Raji (cell line): ENCODE results near the gene SMIM5.

Experiments used
- POLR2A ChIP-seq: IDR thresholded peaks from 2 replicates; pipeline ENCODE4 v1.6.1; 2011; ENCODE audit warnings: low read depth, low read length, control low read depth; ENCODE audit not compliant: insufficient read depth

SMIM5 gene

DNA sequence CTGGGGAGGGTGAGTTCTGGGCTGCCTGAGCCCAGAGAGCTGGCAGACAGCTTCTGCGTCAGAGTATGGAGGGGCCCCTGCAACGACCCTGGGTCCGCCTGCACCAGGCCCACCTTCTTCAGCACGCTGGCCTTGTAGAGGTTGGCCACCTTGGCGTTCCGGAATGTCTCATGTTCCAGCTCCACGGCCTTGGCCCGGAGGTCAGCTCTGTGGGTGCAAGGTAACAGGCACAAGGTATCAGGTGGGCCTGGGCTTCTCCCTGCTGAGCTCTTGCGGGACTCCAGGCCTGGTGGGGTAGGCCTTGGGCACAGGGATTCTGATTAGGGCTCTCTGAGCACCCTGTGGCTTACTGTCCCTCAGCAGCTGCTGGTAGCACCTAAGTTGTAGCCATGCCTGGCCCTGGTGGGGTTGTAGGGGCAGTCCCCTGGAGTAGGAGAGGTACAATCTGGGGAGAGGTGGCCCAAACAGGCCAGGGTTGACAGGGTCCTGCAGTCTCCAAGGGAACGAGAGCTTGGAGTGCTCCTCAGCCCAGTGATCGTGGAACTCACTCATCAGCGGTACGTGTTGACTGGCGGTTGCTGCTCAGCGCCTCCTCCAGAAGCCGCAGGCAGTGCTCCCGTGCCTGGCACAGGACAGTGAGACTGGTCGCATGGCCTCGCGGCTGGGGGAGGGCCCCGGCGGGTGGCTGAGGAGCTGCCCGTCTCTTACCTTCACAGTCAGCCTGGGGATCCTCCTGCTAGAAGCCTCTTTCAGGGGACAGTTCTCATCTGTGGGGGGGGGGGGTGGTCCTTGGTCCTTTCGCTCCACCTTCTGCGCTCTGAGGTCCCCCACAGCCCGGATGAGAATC lies 2.9 kb upstream of the SMIM5 start:
- no peak for TF ChIP-seq POLR2A

DNA sequence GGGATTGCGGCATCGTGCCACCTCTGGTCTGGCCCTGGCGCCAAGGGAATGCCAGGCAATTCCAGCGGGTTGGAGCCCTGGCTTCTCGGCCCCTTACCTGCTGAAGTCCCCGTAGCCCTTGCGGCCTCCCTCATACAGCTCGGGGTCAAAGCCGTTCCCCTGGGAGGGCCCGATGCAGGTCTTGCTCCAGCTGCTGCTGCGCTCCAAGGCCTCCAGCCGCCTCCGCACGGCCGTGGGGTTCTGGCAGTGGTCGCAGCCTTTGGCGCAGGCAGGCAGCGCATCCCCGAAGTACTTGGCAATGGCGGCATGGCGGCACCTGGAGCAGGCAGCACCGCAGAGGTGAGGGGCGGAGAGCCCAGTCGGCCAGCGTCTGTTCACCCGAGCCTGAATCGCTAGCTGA lies 1.9 kb upstream of the SMIM5 start:
- TF ChIP-seq POLR2A: no peak

DNA sequence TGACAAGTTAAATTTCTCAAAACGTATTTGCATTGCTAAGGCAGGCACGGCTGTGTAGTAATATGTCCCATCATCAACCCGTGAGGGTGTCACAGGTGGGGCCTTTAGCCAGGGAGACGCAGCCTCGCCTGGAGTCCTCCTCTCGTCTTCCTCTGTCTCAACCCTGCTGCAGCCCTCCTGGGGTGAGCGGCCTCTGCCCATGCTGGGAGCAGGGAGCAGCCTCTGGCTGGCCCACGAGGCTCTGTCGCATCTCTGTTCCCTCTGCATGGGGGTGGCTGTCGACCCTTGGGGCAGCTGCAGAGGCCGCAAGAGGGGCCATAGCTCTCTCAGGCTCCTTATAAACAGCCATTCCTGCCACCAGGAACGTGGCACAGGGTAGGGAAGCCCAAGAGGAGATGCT lies 806 bp upstream of the SMIM5 start:
- TF ChIP-seq POLR2A: no peak

DNA sequence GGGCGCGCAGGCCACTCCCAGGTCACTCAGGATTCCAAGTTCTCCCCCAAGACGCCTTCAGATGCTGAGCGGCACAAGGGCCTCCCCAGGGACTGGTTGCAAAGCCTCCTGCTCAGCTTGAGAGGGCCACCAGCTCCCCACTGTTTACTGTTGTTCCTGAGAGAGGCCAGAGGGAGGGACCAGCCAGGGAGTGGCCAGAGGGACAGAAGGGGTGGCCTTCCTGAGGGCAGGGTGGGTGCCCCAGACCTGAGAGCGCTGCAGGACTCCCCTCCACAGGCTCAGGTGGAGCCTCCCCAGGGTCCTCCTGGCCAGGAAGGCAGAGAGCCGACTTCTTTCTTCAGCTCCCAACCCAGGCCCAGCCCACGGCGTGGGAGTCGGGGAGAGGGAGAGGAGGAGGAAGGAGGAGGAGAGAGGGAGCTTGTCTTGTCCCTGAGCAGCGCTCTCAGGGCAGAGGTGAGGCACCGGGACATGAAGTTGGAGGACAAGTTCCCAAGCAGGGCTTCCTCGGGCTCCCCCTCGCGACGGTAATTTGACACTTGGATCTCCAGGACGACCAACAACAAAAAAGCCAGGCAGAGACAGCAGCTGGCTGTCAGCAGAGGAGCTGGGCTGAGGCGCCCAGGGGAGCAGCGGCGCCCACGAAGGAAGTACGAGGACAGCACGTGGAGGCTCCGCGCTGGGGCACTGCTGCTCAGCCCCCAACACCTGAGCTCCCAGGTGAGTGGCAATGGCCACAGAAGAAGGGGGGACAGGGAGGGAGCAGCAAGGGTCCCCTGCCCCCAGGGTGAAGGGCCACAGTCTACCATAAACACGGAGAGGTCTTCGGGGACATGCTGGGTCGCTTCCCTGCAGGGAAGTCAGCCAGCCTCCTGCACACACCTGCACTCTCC lies 497 bp downstream of the SMIM5 start:
- TF ChIP-seq POLR2A: no peak

DNA sequence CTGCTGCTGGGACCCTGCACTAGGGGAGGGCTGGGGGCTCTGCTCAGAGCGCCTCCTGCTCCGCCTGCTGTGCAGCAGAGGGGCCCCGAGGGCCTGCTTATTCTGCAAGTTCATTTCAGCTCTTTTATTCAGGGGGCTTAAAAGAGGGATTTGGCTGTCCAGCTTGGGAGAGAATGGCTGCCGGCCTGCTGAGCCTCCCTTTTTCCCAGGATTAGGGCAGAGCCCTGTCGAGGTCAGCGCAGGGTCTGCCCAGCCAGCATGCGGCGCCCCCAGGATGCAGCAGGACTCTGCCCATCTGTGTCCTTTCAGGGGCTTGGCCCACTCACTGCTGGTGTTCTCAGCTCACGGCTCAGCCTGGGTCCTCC lies 1.1 kb downstream of the SMIM5 start:
- TF ChIP-seq POLR2A: no peak

DNA sequence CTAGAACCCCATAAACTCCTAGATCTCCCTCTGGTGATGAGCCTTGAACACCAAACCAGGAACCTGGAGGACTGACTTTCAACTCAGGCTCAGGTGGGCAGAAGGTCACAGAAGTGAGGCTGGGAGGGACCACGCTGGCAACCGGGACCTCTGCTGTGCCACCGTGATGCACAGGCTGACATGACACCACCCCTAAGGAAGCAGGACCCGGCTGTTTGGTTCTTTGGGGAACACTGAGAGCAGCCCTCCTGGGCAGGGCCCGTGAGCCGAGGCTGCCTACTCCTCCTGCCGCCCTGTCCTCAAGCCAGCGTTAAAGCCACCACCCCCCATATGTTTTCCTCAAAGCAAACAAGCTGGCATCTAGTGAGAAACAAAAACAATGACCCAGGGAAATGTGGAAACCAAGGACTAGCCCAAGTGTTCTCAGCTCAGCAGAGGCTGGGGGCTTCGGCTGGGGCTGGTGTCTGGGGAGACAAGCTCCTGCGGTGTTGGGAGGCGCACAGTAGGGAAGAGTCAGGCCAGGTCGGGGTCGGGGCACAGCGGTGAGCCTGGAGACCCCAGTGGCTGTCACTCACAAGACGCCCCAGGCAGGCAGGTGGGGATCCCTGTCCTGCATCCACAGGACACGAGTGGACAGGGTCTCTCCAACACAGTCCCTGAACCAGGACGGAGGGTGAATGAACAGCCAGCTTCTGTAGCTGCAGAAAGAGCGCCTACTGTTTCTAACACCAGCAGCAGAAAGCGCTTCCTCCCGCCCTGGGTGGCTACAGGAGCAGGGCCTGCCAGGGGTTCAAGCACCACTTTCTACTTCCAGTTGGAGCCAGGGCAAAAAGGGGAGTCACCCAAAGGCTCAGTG lies 1.7 kb downstream of the SMIM5 start:
- TF ChIP-seq POLR2A: no peak

DNA sequence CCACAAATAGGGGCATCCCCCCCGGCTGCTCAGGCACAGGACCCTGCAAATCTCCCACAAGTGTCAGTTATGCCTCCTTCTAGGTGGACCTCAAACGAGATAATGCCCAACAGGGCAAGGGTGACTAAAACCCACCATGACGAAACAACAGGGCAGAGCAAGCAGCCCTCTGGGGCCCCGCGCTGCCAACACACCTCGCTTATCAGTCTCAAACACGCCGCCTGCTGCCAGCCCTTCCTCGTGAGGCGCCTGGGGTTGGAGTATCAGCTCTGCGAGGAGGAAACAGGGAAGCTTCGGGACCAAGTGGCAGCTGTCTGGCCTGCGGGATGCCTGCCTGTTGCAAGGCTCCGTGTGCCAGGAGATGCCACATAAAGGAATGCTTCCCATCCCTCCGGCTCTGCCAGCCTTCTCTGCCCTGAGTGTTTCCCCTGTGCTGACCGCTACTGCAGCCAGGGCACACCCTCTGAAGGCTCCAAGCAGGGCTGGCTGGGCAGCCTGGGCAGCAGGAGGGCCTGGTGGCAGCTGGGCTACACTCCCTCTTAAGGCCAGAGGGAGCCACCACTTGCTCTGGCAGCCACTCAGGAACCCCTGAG lies 2.5 kb downstream of the SMIM5 start:
- TF ChIP-seq POLR2A: no peak

DNA sequence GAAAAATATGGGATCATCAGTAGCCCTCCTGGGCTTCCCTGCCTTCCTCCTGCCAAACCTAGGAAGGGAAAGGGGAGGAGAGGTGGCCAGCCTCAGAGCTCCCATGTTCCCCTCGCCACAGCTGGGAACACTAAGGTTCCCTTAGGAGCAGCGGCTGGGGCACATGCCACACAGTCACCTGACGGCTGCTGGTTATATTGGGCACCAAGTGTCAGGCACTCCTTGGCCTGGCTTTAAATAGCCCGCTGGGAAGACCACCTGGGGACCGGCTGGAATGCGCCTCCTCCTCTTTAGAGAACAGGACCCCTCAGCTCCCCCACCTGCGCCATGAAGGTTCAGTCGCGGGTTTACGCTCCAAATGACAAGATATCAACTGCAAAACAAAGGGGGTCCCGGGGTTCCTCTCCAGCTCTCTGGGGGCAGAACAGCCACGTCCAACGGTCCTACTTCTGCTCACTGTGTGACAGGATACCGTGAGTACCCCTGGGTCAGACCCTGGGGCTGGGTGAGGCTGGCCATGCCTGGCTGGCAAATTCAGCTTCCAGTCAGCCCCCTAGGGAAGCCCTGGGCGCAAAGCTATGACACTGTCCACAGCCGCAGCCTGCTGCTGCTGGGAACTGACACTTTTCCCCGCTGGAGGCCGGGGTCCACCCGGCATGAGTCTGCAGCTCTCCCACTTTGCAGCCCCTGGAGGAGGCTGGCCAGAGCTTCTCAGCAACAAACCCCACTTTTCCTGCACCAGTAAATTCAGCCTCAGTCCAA lies 3.3 kb downstream of the SMIM5 start:
- TF ChIP-seq POLR2A: no peak

DNA sequence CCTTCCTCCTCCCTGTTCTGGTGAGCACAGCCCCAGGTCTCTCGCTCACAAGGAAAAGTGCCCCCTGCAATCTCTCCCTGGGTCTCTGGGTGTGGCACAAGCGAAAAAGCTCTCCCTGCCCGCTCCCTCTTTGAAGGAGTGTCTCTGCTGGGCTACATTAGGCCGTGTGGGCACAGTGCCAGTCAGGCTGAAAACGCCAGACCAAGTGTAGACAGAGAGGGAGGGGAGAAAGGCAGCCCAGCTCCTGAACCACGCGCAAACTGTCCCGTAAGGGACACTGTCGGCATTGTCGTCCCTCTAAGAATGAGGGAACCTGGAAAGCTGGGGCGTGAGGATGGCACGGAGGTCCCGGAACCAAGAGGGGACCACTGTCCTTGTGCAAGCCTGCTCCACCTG lies 3.9 kb downstream of the SMIM5 start:
- no peak for TF ChIP-seq POLR2A

DNA sequence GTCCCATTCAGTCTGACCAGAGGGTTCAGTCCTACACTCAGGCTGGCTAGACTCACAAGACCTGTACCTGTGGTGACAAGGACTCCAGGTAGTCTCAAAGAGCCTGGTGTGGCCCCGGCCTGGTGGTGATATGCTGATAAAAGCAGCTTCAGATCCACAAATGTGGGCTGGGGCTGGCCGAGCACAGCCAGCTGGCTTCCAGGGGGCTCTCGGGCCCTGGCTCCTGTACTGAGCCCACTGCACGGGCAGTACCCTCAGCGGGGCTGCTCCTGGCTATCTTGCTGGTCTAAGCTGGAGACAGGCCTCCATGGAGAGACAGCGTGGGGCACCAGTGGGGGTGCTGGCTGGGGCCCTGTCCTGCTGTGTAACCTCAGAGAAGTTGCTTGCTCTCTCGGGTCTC lies 4.3 kb downstream of the SMIM5 start:
- TF ChIP-seq POLR2A: no peak

DNA sequence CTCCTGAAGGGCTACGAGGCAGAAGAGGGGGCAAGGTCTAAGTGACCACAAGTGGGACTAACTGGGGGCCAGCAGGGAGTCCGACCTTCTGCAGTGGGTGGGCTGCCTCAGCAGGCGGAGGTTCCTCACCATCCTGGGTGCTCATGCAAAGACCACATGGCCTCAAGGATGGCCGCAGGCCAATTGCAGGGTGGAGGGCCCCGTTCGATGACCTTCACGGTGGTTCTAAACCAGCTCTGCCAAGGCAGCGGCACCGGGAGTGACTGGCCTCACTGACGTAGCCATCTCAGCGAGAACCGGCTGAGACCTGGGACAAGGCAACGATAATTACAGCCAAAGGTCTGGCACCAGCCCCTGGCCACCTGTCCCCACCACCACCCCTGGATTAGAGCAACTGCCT lies 5.7 kb downstream of the SMIM5 start:
- TF ChIP-seq POLR2A: no peak

DNA sequence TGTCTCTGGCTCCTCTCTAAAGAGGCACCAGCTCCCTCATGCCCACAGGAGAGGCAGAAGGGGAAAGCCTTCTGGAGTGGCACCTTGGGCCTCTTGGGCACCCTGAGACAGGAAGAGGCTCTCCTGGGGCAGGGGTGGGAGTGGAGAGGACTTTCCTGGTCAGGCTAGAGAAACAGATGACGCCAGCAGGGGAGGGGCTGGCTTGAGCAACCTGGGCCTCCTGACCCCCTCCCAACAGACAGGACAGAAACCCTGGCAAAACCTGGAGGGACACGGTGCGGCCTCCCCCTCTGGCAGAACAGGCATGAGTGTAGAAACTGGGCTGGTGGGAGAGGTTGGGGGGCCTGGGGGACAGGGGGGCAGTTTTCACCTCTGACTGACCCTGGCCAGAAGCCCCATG lies 6.1 kb downstream of the SMIM5 start:
- no peak for TF ChIP-seq POLR2A

DNA sequence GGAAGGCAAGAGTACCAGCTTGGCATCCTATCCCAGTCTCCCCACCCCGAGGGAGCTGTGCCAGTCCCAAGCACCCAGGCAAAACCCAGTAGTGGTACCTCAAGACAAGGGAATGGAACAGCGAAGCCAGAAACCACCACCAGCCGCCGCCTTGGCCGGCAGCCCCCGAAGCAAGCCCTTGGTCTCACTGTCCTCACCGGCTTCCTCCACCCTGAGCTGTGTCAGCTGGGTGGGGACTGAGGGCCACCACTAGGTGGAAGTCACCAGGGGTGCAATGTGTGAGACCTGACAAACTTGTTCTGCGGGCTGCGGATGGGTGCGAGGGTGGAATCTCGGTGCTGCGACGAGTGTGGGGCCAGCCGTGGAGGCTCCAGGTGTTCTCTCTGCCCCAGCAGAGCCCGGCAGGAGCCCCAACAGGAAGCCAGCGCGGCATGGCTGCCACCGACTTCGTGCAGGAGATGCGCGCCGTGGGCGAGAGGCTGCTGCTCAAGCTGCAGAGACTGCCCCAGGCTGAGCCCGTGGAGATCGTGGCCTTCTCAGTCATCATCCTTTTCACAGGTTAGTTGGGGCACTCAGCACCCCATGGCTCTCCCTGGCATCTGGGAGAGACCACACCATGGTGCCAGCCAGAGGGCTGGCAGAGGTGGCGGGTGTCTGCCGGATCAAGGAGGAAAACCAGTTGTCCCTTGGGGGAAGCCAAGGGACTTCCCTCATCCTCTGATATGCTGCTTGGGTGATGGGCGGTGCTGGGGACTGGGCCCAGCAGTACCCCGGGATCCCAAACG lies 6.7 kb downstream of the SMIM5 start:
- TF ChIP-seq POLR2A: no peak
